Panc1 (cell line): ENCODE measurements around the gene KAT6B. TPM values are rescaled to one million over a fixed set of nuclear protein-coding genes. Genes with fewer than 3 reads are reported as not detected.

Source experiments
- ATAC-seq: fragments of 200-7000 bp; cut with Tn5 transposase; 2 replicates; pipeline ENCODE4 v1.9.1; 2020; ENCODE audit warnings: mild to moderate bottlenecking, moderate library complexity
- BruUV-seq: library from RNA; stranded (reverse); fragments of 400-500 nt; replicated peaks from 2 replicates; lab custom pipeline; 2021; lab: Mats Ljungman, UMichigan
- CTCF ChIA-PET: fragments of 300-600 bp; sonication (Branson Sonifier 250); formaldehyde crosslinking; loops from one replicate; lab custom pipeline; 2022; ENCODE audit warnings: antibody characterized with exemption; lab: Charles Lee
- POLR2A ChIA-PET: fragments of 300-600 bp; sonication (Branson Sonifier 250); formaldehyde crosslinking; loops from one replicate; lab custom pipeline; 2022; ENCODE audit warnings: antibody characterized with exemption; lab: Charles Lee
- DNase-seq: peaks from one replicate; pipeline ENCODE4 v3.0.0-alpha.2; 2010; ENCODE audit warnings: low read depth, low spot score
- H3K27ac ChIP-seq: 2 replicates; pipeline ENCODE4 v1.5.1; 2011; ENCODE audit warnings: mild to moderate bottlenecking, low read length, inconsistent platforms
- H3K27me3 ChIP-seq: fragments of 200-500 bp; sonication (Bioruptor generic); 2 replicates; pipeline ENCODE4 v1.6.0; 2014; ENCODE audit warnings: low read length, inconsistent platforms; ENCODE audit not compliant: control insufficient read depth, insufficient read depth
- H3K36me3 ChIP-seq: fragments of 200-500 bp; sonication (Bioruptor generic); 2 replicates; pipeline ENCODE4 v1.5.1; 2014; ENCODE audit warnings: inconsistent platforms, mild to moderate bottlenecking, low read length, moderate library complexity; ENCODE audit not compliant: control insufficient read depth, insufficient read depth
- H3K4me1 ChIP-seq: 2 replicates; pipeline ENCODE4 v1.5.1; 2011; ENCODE audit warnings: inconsistent platforms, mild to moderate bottlenecking, low read length, moderate library complexity; ENCODE audit not compliant: control insufficient read depth, insufficient read depth
- H3K4me3 ChIP-seq, 2 experiments: 2 replicates each; pipeline ENCODE4 v1.5.1; 2011 to 2012; ENCODE audit warnings: low read depth in 2 of 2, low read length in 2 of 2, mild to moderate bottlenecking in 2 of 2, inconsistent platforms in 1 of 2, moderate library complexity in 1 of 2
- H3K9me3 ChIP-seq: fragments of 200-500 bp; sonication (Bioruptor generic); 2 replicates; pipeline ENCODE4 v1.5.1; 2014; ENCODE audit warnings: low read depth, mild to moderate bottlenecking, inconsistent platforms, low read length, moderate library complexity; ENCODE audit not compliant: control insufficient read depth, insufficient read depth
- POLR2AphosphoS5 ChIP-seq: IDR thresholded peaks from 2 replicates; pipeline ENCODE4 v1.6.1; 2012; ENCODE audit warnings: mild to moderate bottlenecking, low read depth, low read length, moderate library complexity
- REST ChIP-seq, 2 experiments: IDR thresholded peaks; 2 replicates each; pipeline ENCODE4 v1.6.1; 2011 to 2012; ENCODE audit warnings: low read depth in 2 of 2, control low read depth in 1 of 2, low read length in 1 of 2, mild to moderate bottlenecking in 1 of 2, moderate library complexity in 1 of 2; ENCODE audit not compliant: insufficient read depth in 1 of 2
- SIN3A ChIP-seq: IDR thresholded peaks from 2 replicates; pipeline ENCODE4 v1.6.1; 2012; ENCODE audit warnings: low read depth, mild to moderate bottlenecking, low read length, moderate library complexity, borderline replicate concordance; ENCODE audit not compliant: insufficient read depth
- TCF7L2 ChIP-seq: IDR thresholded peaks from 2 replicates; pipeline ENCODE4 v1.6.1; 2011; ENCODE audit warnings: mild to moderate bottlenecking, low read depth, low read length, inconsistent platforms
- in situ Hi-C: cut with HindIII; loops from 2 replicates; pipeline ENCODE4 v1.10.0; 2016; ENCODE audit warnings: low sequenced_read_pairs, low pct_unique_long_range_greater_than_20kb
- intact Hi-C: fragments of 100-400 bp; cut with micrococcal nuclease; formaldehyde crosslinking; loops from one replicate; pipeline ENCODE4 v1.10.0; 2022; ENCODE audit not compliant: unreplicated experiment
- total RNA-seq: library from RNA; stranded (reverse); gene quantifications from one replicate; pipeline ENCODE4 v1.2.1, GENCODE V29; 2021; ENCODE audit not compliant: unreplicated experiment
- TF ChIP-seq, protein P1 (sequence below): fragments of 450-650 bp; IDR thresholded peaks from 2 replicates; pipeline ENCODE4 v1.5.1; 2017; ENCODE audit warnings: mild to moderate bottlenecking

KAT6B gene
- total RNA-seq, 1 experiment from 2014 or later, result 31.1 TPM

GRCh38 chr10:75072727-75073126, 246.3 kb downstream of the KAT6B start:
- no peak for TF ChIP-seq TCF7L2
- no peak for TF ChIP-seq SIN3A
- TF ChIP-seq, protein P1, sequence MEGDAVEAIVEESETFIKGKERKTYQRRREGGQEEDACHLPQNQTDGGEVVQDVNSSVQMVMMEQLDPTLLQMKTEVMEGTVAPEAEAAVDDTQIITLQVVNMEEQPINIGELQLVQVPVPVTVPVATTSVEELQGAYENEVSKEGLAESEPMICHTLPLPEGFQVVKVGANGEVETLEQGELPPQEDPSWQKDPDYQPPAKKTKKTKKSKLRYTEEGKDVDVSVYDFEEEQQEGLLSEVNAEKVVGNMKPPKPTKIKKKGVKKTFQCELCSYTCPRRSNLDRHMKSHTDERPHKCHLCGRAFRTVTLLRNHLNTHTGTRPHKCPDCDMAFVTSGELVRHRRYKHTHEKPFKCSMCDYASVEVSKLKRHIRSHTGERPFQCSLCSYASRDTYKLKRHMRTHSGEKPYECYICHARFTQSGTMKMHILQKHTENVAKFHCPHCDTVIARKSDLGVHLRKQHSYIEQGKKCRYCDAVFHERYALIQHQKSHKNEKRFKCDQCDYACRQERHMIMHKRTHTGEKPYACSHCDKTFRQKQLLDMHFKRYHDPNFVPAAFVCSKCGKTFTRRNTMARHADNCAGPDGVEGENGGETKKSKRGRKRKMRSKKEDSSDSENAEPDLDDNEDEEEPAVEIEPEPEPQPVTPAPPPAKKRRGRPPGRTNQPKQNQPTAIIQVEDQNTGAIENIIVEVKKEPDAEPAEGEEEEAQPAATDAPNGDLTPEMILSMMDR, result no peak
- TF ChIP-seq REST (IDR thresholded peaks at IDR 0.05; ENCODE audit: insufficient read depth in 1 of 2, low read depth in 2 of 2, low read length in 1 of 2), result no peak
- TF ChIP-seq POLR2AphosphoS5, result no peak
- intact Hi-C loops (no loop called here), in situ Hi-C loops (no loop called here)
- no TSS peak for BruUV-seq
- Histone ChIP-seq H3K9me3 (no peaks in the 10 kb centered on the region), H3K27me3 (no peaks in the 10 kb centered on the region), H3K36me3 (no peaks in the 10 kb centered on the region), H3K27ac (no peak overlapping the region), H3K4me3 (no peak overlapping the region), H3K4me1 (no peaks in the 10 kb centered on the region)
- ChIA-PET CTCF (interaction anchor here (0.6 kb wide), 1 partner anchor 805 kb away, joined by 3 read pairs; no protein-coding TSS in a partner anchor), POLR2A (interaction anchor here (0.6 kb wide), 1 partner anchor 171 kb away, joined by 3 read pairs; no protein-coding TSS in a partner anchor)
- no peak for ATAC-seq
- no peak for DNase-seq

DNA sequence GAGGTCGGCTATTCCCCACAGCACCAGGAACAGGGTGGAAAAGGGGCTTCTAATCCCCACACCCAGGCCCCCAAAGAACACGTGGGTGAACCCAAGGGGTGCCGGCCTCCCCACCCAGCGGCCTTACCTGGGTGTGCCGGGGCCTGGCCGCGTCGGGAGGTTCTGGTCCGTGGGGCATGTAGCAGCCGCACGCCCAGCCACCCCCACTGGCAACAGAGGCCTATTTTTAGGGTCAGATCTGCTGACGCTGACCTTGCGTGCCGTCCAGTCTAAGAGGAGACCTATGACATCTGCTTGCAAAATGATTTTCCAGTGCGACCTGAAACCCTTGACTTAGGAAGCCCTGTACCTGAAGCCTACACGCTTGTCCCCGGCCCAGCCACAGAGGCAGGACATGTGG, 247.0 kb downstream of the KAT6B start:
- in situ Hi-C loops, result no loop called here
- Histone ChIP-seq H3K4me1 (no peaks in the 10 kb centered on the region), H3K27me3 (no peaks in the 10 kb centered on the region), H3K36me3 (no peaks in the 10 kb centered on the region), H3K27ac (no peak overlapping the region), H3K4me3 (no peak overlapping the region), H3K9me3 (no peaks in the 10 kb centered on the region)
- ATAC-seq (no peak), DNase-seq (no peak)
- TF ChIP-seq REST (IDR thresholded peaks at IDR 0.05; ENCODE audit: insufficient read depth in 1 of 2, low read depth in 2 of 2, low read length in 1 of 2), result no peak
- no peak for TF ChIP-seq POLR2AphosphoS5
- no peak for TF ChIP-seq SIN3A
- TF ChIP-seq TCF7L2, result no peak
- TF ChIP-seq, protein P1, result no peak
- intact Hi-C loops, result no loop called here
- ChIA-PET POLR2A (no interaction called here), CTCF (interaction anchor here (0.6 kb wide), 1 partner anchor 75 kb away, joined by 5 read pairs; no protein-coding TSS in a partner anchor)
- no TSS peak for BruUV-seq
